ENCODE results near the gene GPAT2. TPM values are rescaled to one million over a fixed set of nuclear protein-coding genes. Genes with fewer than 3 reads are reported as not detected.
"Not testable (repeated sequence)": the region's sequence is repeated elsewhere in the genome, so short reads cannot be mapped to it uniquely, and the experiment has no call there.

The GPAT2 gene
- total RNA-seq, 1 donor from 2014 or later = 20.4 TPM

DNA sequence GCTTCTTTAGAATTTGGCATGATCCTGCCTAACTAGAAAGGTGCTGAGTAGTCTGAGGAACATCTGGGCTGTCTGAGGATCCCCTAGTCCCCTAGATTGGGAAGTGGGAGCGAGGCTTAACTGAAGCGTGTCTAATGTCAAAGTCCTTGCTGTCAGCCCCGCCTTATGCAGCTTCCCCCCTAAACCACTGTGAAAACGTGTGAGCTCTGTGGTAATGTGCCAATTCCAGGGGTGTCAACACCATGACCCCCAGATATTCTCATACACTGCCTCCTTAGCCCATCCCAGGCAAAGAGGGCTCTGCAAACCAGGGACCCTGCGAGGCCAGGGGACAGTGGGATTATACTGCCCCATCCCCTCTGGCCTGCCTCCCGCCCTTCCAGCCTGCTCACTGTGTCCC is 21.1 kb upstream of the GPAT2 start:
- H3K9me3 Mint-ChIP-seq; H3K4me3 Mint-ChIP-seq; H3K27me3 Mint-ChIP-seq; H3K4me1 Mint-ChIP-seq; H3K36me3 Mint-ChIP-seq (ENCODE audit: low read depth); DNase-seq; H3K27ac Mint-ChIP-seq; intact Hi-C loops (cut with micrococcal nuclease): not testable (repeated sequence)

DNA sequence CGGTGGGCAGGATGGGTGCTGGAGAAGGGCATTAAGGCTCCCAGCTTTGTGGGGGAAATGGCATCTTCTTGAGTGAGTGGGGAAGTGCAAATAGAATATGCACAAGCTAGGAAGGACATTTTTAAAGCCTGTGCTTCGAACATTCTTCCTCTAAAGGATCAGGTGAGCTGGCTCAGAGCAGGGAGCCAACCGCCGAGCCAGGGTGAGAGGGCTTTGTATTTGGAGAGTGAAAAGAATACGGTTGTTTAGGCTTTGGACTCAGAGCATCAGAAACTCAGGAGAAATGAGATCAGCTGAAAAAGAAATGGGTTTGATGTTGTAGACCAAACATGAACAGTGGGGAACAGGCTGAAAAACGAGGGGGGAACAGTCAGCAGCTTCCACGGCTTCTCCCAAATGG is 19.8 kb upstream of the GPAT2 start:
- intact Hi-C loops (cut with micrococcal nuclease); H3K36me3 Mint-ChIP-seq (ENCODE audit: low read depth); H3K9me3 Mint-ChIP-seq; H3K27me3 Mint-ChIP-seq; H3K27ac Mint-ChIP-seq; H3K4me1 Mint-ChIP-seq; H3K4me3 Mint-ChIP-seq; DNase-seq: not testable (repeated sequence)

DNA sequence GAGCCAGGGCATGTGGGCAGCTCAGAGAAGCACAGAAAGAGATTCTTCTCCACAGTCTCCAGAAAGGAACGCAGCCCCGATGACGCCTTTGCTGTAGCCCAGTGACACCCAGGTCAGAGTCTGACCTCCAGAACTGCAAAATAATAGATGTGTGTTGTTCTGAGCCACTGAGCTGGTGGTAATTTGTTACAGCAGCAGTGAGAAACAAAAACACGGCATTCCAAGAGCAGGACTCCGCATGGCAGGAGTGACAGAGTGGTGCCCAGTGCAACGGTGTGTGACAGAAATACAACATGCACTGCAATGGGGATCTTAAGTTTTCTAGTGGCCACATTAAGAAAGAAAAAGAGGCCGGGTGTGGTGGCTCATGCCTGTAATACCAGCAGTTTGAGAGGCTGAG is 18.7 kb upstream of the GPAT2 start:
- H3K36me3 Mint-ChIP-seq (ENCODE audit: low read depth); H3K27ac Mint-ChIP-seq; H3K9me3 Mint-ChIP-seq; H3K27me3 Mint-ChIP-seq; H3K4me3 Mint-ChIP-seq; DNase-seq; H3K4me1 Mint-ChIP-seq; intact Hi-C loops (cut with micrococcal nuclease): not testable (repeated sequence)

DNA sequence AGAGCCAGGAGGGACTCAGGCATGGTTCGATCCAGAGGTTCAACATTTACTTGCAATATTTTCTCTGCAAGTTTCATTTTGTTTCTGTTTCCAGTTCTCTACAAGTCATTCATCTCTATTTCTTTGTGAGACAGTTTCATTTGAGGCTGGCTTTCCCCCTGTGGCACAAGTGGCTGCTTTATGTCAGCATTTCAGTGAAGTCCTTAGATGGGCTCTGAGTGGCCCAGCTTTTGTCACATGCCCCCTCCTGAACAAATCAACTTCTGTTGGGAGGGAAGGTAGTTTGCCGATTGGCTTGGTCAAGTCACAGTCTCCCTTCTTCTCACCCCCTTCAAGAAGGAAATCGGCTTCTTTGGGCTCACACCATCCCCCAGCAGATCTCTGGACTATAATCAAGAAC is 17.9 kb upstream of the GPAT2 start:
- H3K9me3 Mint-ChIP-seq; intact Hi-C loops (cut with micrococcal nuclease); H3K27me3 Mint-ChIP-seq; H3K4me1 Mint-ChIP-seq; H3K36me3 Mint-ChIP-seq (ENCODE audit: low read depth); H3K4me3 Mint-ChIP-seq; H3K27ac Mint-ChIP-seq: not testable (repeated sequence)
- peak; percentile 45 for DNase-seq

DNA sequence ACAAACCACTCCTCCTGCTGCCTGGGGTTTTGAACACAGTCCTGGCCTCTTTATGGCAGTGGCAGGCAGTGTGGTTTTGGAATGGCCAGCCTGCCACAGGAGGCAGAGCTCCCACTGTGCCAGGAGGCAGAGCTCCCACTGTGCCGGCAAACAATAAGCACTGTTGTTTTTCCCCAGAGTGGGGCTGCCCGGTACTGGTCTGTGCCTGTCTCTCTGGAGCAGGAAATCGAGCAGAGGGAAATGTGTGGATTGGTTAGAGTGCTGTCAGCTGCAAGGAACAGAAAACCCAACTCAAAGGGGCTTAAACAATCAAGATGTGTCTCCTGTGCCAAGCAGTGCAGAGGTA is 15.2 kb upstream of the GPAT2 start:
- H3K9me3 Mint-ChIP-seq; DNase-seq; intact Hi-C loops (cut with micrococcal nuclease); H3K4me1 Mint-ChIP-seq; H3K4me3 Mint-ChIP-seq; H3K36me3 Mint-ChIP-seq (ENCODE audit: low read depth); H3K27ac Mint-ChIP-seq; H3K27me3 Mint-ChIP-seq: not testable (repeated sequence)

DNA sequence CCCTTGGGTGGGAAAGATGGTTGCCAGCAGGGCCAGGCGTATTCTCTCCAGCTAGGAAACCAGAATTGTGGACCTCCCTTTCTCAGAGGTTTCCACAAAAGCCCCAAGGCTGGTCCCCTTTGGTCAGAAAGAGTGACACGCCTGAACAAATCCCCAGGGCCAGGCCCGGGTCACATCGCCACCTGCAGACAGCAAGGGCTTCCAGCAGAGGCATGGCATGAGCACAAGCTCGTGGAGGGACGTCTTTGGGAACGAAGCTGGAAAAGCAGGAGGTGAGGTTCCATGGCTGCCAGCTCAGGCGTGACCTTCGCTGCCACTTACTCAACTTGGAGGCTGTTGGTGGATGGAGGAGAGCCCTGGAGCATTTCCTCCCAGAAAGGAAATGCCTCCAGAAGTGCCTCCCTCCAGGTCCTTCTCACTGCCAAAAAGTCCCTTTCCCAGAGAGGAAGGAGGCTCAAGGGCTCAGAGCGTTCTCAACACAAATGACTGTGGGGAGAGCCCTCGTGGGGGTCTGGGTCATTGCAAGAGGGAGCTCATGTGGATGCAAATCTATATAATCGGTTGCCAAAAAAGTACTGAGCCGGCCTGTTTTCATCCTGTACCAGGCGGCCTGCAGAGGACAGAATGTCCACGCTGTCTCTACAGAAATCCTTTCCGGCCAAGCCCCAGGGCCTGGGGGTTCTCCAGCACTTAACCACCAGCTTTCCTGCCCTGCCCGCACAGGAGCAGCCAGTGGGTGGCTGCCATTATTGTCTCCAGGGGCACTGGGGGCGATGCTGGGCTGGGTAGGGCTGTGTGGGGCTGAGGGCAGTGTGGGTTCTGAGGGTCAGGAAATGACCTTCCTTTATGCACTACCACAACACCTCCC is 14.6 kb upstream of the GPAT2 start:
- not testable (repeated sequence) for H3K27me3 Mint-ChIP-seq, H3K4me3 Mint-ChIP-seq, H3K9me3 Mint-ChIP-seq

DNA sequence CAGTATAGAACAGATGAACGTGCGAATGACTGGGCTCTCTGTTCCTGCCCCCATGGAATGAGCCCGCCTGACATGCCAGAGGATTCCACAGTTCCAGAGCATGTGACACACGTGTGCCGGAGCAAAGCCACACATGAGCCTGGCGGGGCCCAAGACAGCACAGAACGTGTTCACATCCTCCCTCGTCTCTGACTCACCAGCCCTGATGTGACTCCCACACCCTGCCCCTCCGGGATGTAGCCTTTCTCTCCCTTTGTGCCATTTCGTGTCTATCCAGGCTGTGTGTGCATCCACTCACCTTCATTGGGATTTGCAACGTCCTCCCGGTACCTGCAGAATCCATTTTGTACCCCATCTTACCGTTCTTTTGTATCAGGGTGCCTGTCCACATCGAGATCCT is 838 bp upstream of the GPAT2 start:
- DNase-seq; H3K27ac Mint-ChIP-seq; H3K36me3 Mint-ChIP-seq (ENCODE audit: low read depth); H3K4me3 Mint-ChIP-seq; H3K4me1 Mint-ChIP-seq; H3K9me3 Mint-ChIP-seq; intact Hi-C loops (cut with micrococcal nuclease); H3K27me3 Mint-ChIP-seq: not testable (repeated sequence)

More for the DNA sequence above, 14.6 kb upstream of the GPAT2 start:
- DNase-seq = peak; percentile 53
- intact Hi-C loops (cut with micrococcal nuclease); H3K27ac Mint-ChIP-seq; H3K36me3 Mint-ChIP-seq (ENCODE audit: low read depth); H3K4me1 Mint-ChIP-seq: not testable (repeated sequence)

DNA sequence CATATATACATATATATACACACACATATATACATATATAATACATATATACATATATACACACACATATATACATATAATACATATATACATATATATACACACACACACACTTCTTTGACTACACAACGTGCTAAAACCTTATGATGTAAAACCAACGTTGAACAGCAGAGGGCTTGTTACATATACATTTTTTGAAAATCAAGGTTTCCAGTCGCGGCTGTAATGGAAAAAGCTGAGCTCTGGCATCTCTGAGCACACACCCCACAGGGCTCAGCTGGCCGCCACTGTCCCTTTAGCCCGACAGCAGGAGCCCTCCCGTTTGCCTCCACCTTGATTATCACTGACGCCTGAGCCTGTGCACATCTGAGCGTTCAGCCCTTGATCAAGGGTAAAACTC is 719 bp downstream of the GPAT2 start:
- H3K4me3 Mint-ChIP-seq; intact Hi-C loops (cut with micrococcal nuclease); H3K27ac Mint-ChIP-seq; H3K36me3 Mint-ChIP-seq (ENCODE audit: low read depth); H3K9me3 Mint-ChIP-seq; DNase-seq; H3K4me1 Mint-ChIP-seq; H3K27me3 Mint-ChIP-seq: not testable (repeated sequence)

DNA sequence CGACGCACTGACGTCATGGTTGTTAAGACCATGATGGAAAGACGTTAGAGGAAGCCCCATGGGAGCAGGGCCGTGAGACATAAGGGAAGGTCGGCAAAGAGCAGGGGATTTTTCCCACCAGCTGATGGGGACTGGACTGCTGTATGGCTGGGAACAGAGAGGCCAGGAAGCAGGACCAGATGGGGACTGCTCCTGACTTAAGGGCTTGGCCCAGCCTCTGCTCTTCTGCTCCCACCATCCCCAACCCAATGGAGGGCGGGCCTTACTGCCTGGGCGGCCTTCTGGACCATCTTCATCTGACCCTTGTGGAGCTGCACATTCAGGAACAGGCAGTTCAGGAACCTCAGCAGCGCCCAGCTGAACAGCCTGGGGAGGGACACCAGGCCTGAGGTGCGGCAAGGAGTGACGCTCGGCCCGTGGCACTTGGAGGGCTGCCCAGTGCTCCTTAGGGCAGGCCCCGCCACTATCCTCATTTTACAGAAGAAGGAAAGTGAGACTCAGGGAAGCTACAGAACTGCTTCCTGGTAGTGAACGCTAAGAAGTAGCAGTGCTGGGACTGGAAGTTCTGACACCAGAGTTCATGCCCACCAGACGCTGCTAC is 6.9 kb downstream of the GPAT2 start:
- not testable (repeated sequence) for H3K9me3 Mint-ChIP-seq; DNase-seq; H3K4me1 Mint-ChIP-seq; H3K36me3 Mint-ChIP-seq (ENCODE audit: low read depth); H3K4me3 Mint-ChIP-seq; H3K27me3 Mint-ChIP-seq; H3K27ac Mint-ChIP-seq
- intact Hi-C loops (cut with micrococcal nuclease) = loop anchor here (10.0 kb wide), 2 partner anchors 87 to 147 kb away; partner anchors contain the start of gene ADRA2B

DNA sequence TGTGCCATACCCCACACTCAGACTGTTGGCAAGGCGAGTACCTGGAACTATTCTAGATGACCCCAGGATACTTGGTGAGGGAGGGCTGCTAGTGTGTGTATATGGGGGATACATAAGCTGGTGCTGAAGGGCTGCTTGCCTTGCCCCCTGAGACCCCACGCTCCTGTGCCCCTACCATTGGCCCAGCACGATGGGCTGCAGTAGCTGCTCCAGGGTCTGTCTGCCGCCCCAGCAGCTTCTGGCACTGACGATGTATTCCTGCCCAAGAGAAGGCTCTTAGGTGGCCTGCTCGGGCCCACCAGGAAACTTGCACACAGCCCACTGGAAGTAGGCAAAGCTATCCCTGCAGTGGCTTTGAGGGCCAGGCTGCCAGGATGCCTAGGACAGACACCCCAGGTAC is 9.0 kb downstream of the GPAT2 start:
- not testable (repeated sequence) for H3K36me3 Mint-ChIP-seq (ENCODE audit: low read depth); H3K4me1 Mint-ChIP-seq; DNase-seq; H3K9me3 Mint-ChIP-seq; H3K27ac Mint-ChIP-seq; H3K27me3 Mint-ChIP-seq; H3K4me3 Mint-ChIP-seq
- intact Hi-C loops (cut with micrococcal nuclease) = loop anchor here (10.0 kb wide), 2 partner anchors 89 to 149 kb away; partner anchors contain the start of gene ADRA2B

DNA sequence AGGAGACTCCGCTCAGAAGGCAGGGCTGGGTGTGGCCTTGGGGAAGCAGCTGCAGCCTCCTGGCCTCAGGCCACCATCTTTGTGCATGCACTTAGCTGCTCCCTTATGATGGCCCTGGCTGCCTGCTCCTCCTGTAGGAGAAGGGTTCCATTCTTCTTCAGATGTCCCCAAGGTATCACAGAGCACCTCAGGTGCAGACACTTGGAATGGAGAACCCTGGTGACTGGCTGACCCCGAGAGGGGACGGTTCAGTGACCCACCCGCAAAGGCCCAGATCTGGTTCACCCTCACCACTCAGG is 9.6 kb downstream of the GPAT2 start:
- intact Hi-C loops (cut with micrococcal nuclease) = loop anchor here (10.0 kb wide), 2 partner anchors 90 to 150 kb away; partner anchors contain the start of gene ADRA2B
- DNase-seq = no peak
- Mint-ChIP-seq H3K9me3 (no peaks in the 10 kb centered on the region), H3K27me3 (no peaks in the 10 kb centered on the region), H3K4me1 (peaks cover 2% of the 10 kb centered on the region), H3K27ac (no peak overlapping the region), H3K36me3 (ENCODE audit: low read depth) (no peaks in the 10 kb centered on the region), H3K4me3 (no peak overlapping the region)

DNA sequence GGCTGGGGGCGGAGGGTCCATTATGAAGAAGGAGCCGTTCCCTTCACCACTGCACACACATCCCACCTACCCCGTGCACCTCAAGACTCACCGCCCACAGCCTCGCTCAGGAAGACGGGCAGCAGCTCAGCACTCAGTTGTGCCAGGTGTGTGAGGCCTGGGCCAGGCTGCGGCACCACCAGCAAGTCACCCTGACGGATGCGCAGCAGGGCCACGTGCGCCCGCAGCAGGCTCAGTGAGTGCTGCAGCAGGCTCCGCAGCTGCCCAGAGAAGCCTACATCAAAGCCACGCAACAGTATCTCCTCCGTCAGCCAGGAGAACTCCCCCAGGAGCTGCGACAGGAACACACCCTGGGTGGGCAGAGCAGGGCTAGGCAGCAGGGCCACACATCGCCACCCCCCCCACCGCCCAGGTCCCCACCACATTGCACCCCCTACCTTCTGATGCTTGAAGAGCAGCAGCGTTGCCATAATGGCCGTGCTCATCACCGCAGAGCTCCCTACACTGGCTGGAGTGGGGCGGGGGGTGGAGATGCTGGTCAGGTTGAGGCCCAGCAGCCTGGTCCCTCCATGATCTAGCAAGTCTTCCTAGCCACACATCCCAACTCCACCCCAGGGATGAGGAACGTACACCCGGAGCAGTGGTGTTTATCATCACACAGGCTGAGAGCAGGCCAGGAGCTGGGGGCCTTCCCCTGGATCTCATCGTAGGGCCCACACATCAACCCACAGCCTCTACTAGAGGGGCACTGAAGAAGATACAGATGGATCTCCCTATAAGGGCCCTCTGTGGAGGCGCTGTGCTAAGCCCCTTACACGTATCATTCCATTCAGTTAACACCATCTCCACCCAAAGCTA is 10.2 kb downstream of the GPAT2 start:
- Mint-ChIP-seq H3K4me1 (peaks cover 3% of the 10 kb centered on the region), H3K4me3 (no peak overlapping the region), H3K36me3 (ENCODE audit: low read depth) (no peaks in the 10 kb centered on the region), H3K9me3 (no peaks in the 10 kb centered on the region), H3K27ac (no peak overlapping the region), H3K27me3 (no peaks in the 10 kb centered on the region)
- intact Hi-C loops (cut with micrococcal nuclease) = loop anchor here (10.0 kb wide), 2 partner anchors 90 to 150 kb away; partner anchors contain the start of gene ADRA2B
- DNase-seq = peak; percentile 44

DNA sequence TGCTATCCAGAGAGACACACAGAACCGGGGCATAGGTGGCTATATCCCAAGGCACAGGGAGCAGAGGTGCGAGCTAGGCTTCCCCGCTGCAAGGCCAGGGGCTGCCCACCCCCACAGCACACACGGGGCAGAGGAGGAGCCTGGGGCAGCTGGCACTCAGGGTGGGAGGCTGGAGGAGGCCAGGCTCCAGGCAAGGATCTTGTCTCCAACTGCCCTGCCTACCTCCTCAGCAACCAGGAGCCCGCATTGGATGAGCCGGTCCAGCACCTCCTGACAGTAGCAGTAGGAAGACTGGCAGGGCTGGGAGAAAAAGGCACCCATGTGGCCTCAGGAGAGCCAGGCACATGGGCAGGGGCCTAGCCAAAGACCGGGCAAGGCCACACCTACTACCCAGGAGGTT is 11.0 kb downstream of the GPAT2 start:
- intact Hi-C loops (cut with micrococcal nuclease) = loop anchor here (10.0 kb wide), 2 partner anchors 91 to 151 kb away; partner anchors contain the start of gene ADRA2B
- H3K4me3 Mint-ChIP-seq; H3K27me3 Mint-ChIP-seq; H3K36me3 Mint-ChIP-seq (ENCODE audit: low read depth); H3K9me3 Mint-ChIP-seq; H3K27ac Mint-ChIP-seq; H3K4me1 Mint-ChIP-seq: not testable (repeated sequence)
- DNase-seq = peak; percentile 53
